Stimulated activated CD8-positive, alpha-beta memory T cell treated with anti-CD3 and anti-CD28 coated beads, Interleukin-12 subunit alpha, Interleukin-12 subunit beta, amount 100 ng/mL, for 24 hours (primary cell): ENCODE results near the gene OR51B6.
"Not testable (repeated sequence)": the region's sequence is repeated elsewhere in the genome, so short reads cannot be mapped to it uniquely, and the experiment has no call there.

Source experiments
- DNase-seq: peaks from one replicate; pipeline ENCODE4 v3.0.0-alpha.2; 2020; ENCODE audit errors: extremely low read depth

OR51B6 gene

DNA sequence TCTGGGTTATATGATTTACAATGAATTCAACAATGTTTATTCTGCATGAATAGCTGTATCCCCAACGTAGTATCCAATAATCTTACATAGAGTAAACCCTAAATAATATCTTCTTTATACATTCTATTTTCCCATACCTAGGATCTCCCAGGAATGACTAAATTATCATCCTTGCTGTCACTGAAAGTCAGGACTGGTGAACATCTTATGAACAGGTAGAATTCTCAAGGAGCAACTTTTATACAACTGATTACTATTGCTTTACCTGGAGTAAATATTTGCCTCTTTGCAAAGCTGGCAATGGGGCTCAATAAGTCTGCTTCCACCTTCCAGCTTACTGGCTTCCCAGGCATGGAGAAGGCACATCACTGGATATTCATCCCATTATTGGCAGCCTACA, at the start of gene OR51B6:
TSS of gene OR51B6 (plus strand) at position 301 of the 400 bp plus-strand sequence. CDS start at position 301, 0 bp downstream.
- DNase-seq = no peak

GRCh38 chr11:5301846-5302245, 49.5 kb upstream of the OR51B6 start, which contains the start of gene OR51B4:
Gene OR51B4, minus strand, starts transcription at chr11:5301946. Its CDS starts 0 bp downstream, at chr11:5301946.
- no peak for DNase-seq

GRCh38 chr11:5303626-5304025, 47.7 kb upstream of the OR51B6 start:
- DNase-seq = no peak

DNA sequence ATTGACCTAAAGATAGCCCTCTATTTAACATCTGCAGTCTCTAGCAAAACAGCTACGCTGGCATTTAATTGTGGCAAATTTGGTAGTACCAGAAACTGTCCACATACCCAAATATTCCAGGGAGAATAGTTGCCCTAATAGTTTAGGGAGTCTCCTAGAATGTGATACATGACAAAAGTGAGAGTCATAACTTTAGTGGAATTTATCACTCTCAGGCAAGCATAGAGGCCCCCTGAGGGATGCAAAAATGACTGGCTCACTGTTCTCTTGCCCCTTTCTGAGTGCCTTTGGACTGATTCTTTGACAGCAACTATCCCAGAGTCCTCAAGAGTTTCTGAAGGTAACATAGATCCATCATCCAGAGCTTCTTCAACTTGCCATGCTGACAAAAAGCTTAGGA, 47.3 kb upstream of the OR51B6 start:
- DNase-seq = no peak

GRCh38 chr11:5307256-5308019, 43.9 kb upstream of the OR51B6 start:
- no peak for DNase-seq

GRCh38 chr11:5310423-5310822, 40.9 kb upstream of the OR51B6 start:
- no peak for DNase-seq

GRCh38 chr11:5313326-5314023, 37.8 kb upstream of the OR51B6 start:
- DNase-seq = not testable (repeated sequence)

DNA sequence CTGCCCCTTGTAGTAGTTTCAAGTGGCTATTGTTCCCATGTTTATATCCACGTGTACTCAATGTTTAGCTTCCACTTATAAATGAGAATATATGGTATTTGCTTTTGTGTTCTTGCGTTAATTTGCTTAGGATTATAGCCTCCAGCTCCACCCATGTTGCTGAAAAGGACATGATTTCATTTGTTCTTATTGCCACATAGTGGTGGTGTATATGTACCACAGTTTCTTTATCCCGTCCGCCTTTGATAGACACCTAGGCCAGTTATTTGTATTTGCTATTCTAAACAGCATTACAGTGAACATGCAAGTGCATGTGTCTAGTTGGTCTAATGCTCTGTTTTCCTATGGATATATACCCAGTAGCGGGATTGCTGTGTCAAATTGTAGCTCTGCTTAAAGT, 34.0 kb upstream of the OR51B6 start:
- no peak for DNase-seq

- no peak for DNase-seq
Observed at GRCh38 chr11:5324197-5324596, 27.1 kb upstream of the OR51B6 start, which contains the start of gene OR51B2. Gene OR51B2, minus strand, starts transcription at chr11:5324297. Its CDS starts 0 bp downstream, at chr11:5324297.

DNA sequence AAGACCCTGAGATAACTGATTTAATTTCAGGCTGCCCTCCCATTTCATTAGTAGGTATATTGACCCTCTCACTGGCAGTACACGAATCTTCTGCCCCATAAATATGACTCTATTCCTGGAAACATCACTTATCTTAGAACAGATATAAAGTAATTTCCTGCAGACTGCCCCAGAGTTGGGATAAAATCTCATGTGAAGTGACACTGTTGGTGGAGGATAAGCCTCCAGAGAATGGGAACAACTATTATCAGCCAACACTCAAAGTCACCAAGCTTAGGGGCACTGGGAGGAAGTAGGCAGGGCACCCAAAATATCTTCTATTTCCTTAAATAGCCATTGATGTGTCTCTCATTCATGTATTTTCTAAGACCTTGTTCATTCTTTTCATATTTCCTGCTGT, 16.1 kb upstream of the OR51B6 start:
- no peak for DNase-seq

DNA sequence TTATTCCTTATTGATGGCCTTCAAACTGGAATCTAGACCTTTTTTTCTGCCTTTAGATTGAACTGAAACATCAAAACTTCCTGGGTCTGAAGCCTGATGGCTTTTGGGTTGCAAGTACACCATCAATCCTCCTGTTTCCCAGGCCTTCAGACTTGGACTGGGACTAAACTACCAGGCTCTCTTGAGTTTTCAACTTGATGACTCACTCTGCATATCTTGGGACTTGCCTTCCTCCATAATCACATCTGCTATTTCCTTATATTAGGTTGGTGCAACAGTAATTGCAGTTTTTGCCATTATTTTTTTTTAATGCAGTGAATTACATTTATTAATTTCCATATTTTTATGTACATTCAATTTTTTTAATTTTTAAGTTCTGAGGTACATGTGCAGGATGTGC, 15.0 kb upstream of the OR51B6 start:
- DNase-seq = no peak

DNA sequence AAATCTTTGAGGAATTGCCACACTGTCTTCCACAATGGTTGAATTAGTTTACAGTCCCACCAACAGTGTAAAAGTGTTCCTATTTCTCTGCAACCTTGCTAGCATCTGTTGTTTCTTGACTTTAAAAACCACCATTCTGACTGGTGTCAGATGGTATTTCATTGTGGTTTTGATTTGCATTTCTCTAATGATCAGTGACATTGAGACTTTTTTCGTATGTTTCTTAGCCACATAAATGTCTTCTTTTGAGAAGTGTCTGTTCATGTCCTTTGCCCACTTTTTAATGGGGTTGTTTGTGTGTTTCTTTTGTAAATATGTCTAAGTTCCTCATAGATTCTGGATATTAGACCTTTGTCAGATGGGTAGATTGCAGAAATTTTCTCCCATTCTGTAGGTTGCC, 14.1 kb upstream of the OR51B6 start:
- not testable (repeated sequence) for DNase-seq

- DNase-seq = no peak
Observed at GRCh38 chr11:5339771-5340322, 11.5 kb upstream of the OR51B6 start.

- DNase-seq = no peak
Observed at GRCh38 chr11:5343474-5344335, 7.6 kb upstream of the OR51B6 start, which contains the start of gene OR51B5. Gene OR51B5, minus strand, starts transcription at chr11:5343524. Its CDS starts 0 bp downstream, at chr11:5343524.

- DNase-seq = no peak
Observed at GRCh38 chr11:5345831-5346230, 5.5 kb upstream of the OR51B6 start.

DNA sequence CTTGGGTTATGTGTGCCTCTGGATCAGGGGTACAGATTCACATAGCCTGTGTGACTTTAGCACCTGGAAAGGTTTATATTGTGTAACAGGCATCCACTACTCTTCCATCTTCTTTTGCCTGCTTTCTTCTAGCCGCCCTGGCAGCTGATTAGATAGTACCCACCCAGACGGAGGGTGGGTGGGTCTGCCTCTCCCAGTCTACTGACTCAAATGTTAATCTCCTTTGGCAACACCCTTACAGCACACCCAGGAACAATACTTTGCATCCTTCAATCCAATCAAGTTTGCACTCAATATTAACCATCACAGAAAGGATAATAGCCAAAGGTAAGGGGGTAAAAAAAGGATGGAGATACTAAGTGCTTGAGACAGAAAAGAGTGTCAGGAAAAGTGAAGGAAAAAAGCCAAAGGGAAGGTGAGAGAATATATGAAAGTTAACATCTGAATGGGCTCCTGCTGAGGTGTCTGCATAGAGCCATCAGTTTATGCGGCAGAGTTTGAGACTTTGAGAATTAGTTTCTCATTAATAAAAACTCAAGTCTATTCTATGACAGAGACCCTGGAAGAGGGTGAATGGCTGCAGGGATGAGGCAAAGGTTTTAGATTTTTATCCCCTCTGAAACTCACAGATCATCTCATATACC, 2.6 kb upstream of the OR51B6 start:
- DNase-seq = no peak

- DNase-seq = no peak
Observed at GRCh38 chr11:5349550-5349949, 1.8 kb upstream of the OR51B6 start.

GRCh38 chr11:5356031-5356430, 4.7 kb downstream of the OR51B6 start:
- DNase-seq = not testable (repeated sequence)

DNA sequence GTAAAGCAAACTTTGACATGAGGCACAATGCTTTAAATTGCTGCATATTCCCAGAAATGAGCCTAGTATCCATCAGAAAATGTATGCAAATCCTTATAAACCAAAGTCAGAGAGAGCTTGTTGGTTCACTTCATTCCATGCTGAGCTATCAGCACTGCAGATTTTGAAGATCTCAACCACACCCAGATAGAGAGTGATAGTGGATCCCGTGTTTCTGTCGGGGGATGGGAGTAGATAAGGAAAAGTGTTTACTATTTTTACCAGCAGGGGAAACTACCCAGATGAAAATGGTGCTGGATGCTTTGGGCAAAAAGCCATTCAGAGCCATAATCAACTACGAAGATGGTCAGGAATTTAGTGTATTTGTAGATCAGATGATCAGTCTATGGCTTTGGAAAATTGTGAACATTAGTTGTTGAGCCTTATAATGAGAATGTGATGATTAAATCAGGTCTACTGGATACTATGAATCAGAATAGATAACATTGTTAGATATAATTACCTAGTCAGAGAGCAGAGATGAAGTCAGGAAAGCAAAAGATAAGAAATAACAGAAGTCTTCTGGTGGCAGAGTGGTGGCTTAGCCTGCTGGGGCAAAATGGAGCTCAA, 10.8 kb downstream of the OR51B6 start:
- DNase-seq = no peak

- DNase-seq = no peak
Observed at GRCh38 chr11:5363679-5364078, 12.4 kb downstream of the OR51B6 start.

DNA sequence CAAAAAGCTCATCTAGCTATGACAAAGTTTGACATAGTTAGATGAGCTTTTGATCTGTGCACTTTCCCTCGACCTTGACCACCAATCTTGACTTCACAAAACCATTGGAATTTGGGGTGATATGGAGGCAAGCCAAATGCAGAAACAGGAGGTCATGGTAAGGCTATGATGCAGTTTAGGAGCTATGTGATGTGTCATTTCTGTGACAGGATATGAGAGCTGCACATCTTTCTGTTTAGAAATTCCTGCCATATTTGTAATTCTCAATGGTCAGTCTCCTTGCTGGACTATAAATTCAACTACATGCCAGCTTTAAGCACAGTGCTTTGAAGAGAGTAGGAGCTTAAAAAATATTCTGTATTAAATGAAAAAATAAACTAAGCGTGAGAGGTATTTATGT, 12.9 kb downstream of the OR51B6 start:
- DNase-seq = no peak
